OCI-LY3 (cell line): ENCODE measurements around the gene MIER3.

ENCODE experiments used
- CTCF ChIP-seq: fragments of 200-600, 300-600 bp; sonication (generic); IDR thresholded peaks from 2 replicates; pipeline ENCODE4 v1.5.1; 2014; ENCODE audit warnings: antibody characterized with exemption, low read length, low read depth
- EZH2phosphoT487 ChIP-seq: fragments of 200-600 bp; shearing (Covaris generic); IDR thresholded peaks from 2 replicates; pipeline ENCODE4 v1.6.1; 2018; ENCODE audit warnings: antibody characterized with exemption, mixed run types, low read depth

GRCh38 chr5:56985936-56986625 is 34.2 kb upstream of the MIER3 start:
- TF ChIP-seq EZH2phosphoT487 (no peak), CTCF (no peak)
